GM12892 (cell line): Measurements from ENCODE around the gene CYBRD1.

ENCODE experiments used
- POLR2A ChIP-seq: IDR thresholded peaks from 2 replicates; pipeline ENCODE4 v1.6.1; 2011; ENCODE audit warnings: low read depth, low read length, control low read depth
- POLR2AphosphoS5 ChIP-seq: IDR thresholded peaks from 2 replicates; pipeline ENCODE4 v1.6.1; 2011; ENCODE audit warnings: low read depth, low read length, control low read depth
- TAF1 ChIP-seq: IDR thresholded peaks from 2 replicates; pipeline ENCODE4 v1.6.1; 2011; ENCODE audit warnings: low read depth, mild to moderate bottlenecking, control low read depth, low read length, borderline replicate concordance

GRCh38 chr2:171578127-171578803, 56.0 kb downstream of the CYBRD1 start:
- no peak for TF ChIP-seq POLR2A
- TF ChIP-seq POLR2AphosphoS5, result no peak
- no peak for TF ChIP-seq TAF1
